HepG2 (cell line): ENCODE results near the gene DPP6. TPM values are rescaled to one million over a fixed set of nuclear protein-coding genes. Genes with fewer than 3 reads are reported as not detected.

ENCODE experiments used
- ATAC-seq: fragments of 200-7000 bp; cut with Tn5 transposase; 3 replicates; pipeline ENCODE4 v1.9.1; 2020; ENCODE audit warnings: mild to moderate bottlenecking, moderate library complexity
- BruUV-seq: library from RNA; stranded (reverse); fragments of 400-500 nt; replicated peaks from 2 replicates; lab custom pipeline; 2021; lab: Mats Ljungman, UMichigan
- CTCF ChIA-PET: fragments of 300-600 bp; formaldehyde crosslinking; extraction: SDS; loops from one replicate; lab custom pipeline; 2021; ENCODE audit warnings: low total read pairs, inconsistent platforms, low intra/inter-chr PET ratio; lab: Yijun Ruan, JAX
- POLR2A ChIA-PET: fragments of 350-600 bp; sonication (Branson Sonifier 250); formaldehyde crosslinking; loops from one replicate; lab custom pipeline; 2020; ENCODE audit warnings: antibody characterized with exemption, inconsistent platforms; lab: Yijun Ruan, JAX
- DNase-seq: peaks from one replicate; pipeline ENCODE4 v3.0.0-alpha.2; 2015; ENCODE audit warnings: low spot score
- FAIRE-seq: peaks from 3 replicates; lab custom pipeline; 2011; peaks lifted over from hg19 to GRCh38; lab: Jason Lieb, UNC
- H2AFZ ChIP-seq: one replicate; pipeline ENCODE4 v1.6.1; 2011; ENCODE audit warnings: low read length, inconsistent platforms
- H3K27ac ChIP-seq: fragments of 300-600 bp; 3 replicates; pipeline ENCODE4 v1.8.0; 2011; ENCODE audit warnings: mixed run types, mild to moderate bottlenecking, mixed read lengths, low read length, inconsistent platforms; ENCODE audit not compliant: insufficient read depth; ENCODE audit errors: extremely low read length
- H3K27me3 ChIP-seq, 2 experiments: fragments of 200-600 bp in 1 of 2; 2 replicates in 1 of 2; 3 replicates in 1 of 2; pipeline versions ENCODE4 v1.6.0 to v1.8.0; 2011; ENCODE audit warnings: low read length in 2 of 2, mild to moderate bottlenecking in 2 of 2, moderate library complexity in 2 of 2, inconsistent platforms in 1 of 2; ENCODE audit not compliant: insufficient read depth in 2 of 2, control insufficient read depth in 1 of 2
- H3K36me3 ChIP-seq, 2 experiments: fragments of 200-600 bp in 1 of 2; replicated peaks in 1 of 2; 2 replicates in 1 of 2; 3 replicates in 1 of 2; pipeline versions ENCODE4 v1.5.1 to v1.8.0; 2011; ENCODE audit warnings: low read length in 2 of 2, inconsistent platforms in 1 of 2; ENCODE audit not compliant: insufficient read depth in 2 of 2, control insufficient read depth in 1 of 2
- H3K4me1 ChIP-seq: 2 replicates; pipeline ENCODE4 v1.5.1; 2012; ENCODE audit warnings: low read length, inconsistent platforms; ENCODE audit not compliant: insufficient read depth
- H3K4me2 ChIP-seq: 2 replicates; pipeline ENCODE4 v1.6.0; 2011; ENCODE audit warnings: low read depth, low read length, inconsistent platforms
- H3K4me3 ChIP-seq, 3 experiments: fragments of 200-600 bp in 1 of 3; sonication (generic), shearing (Covaris generic) in 1 of 3; replicated peaks in 1 of 3; 2 replicates each; pipeline ENCODE4 v1.5.1; 2011 to 2016; ENCODE audit warnings: low read length in 3 of 3, inconsistent platforms in 2 of 3, low read depth in 2 of 3, mild to moderate bottlenecking in 2 of 3, control low read depth in 1 of 3, mixed read lengths in 1 of 3; ENCODE audit not compliant: insufficient read depth in 1 of 3
- H3K79me2 ChIP-seq: one replicate; pipeline ENCODE4 v1.6.1; 2011; ENCODE audit warnings: low read length, inconsistent platforms; ENCODE audit not compliant: insufficient read depth
- H3K9ac ChIP-seq: 2 replicates; pipeline ENCODE4 v1.6.0; 2011; ENCODE audit warnings: mild to moderate bottlenecking, low read depth, low read length, inconsistent platforms; ENCODE audit not compliant: insufficient read depth
- H3K9me3 ChIP-seq: 2 replicates; pipeline ENCODE4 v1.5.1; 2012; ENCODE audit warnings: mild to moderate bottlenecking, low read length
- H4K20me1 ChIP-seq: 2 replicates; pipeline ENCODE4 v1.6.0; 2011; ENCODE audit warnings: inconsistent platforms, mild to moderate bottlenecking, low read length, moderate library complexity; ENCODE audit not compliant: insufficient read depth
- GATAD1 ChIP-seq: IDR thresholded peaks from 2 replicates; pipeline ENCODE4 v1.6.1; 2016; ENCODE audit warnings: missing genetic modification reagents, missing compliant biosample characterization
- HIC2 ChIP-seq: sonication (generic); formaldehyde crosslinking; IDR thresholded peaks from 2 replicates; pipeline ENCODE4 v1.9.0; 2022; ENCODE audit warnings: low read depth, missing genetic modification reagents
- TGIF2 ChIP-seq: IDR thresholded peaks from 2 replicates; pipeline ENCODE4 v1.6.1; 2016; ENCODE audit warnings: control low read depth, missing compliant biosample characterization
- ZBTB33 ChIP-seq: sonication (generic); formaldehyde crosslinking; IDR thresholded peaks from 2 replicates; pipeline ENCODE4 v1.4.0; 2020; ENCODE audit warnings: missing genetic modification reagents
- ZNF512B ChIP-seq: sonication (generic); formaldehyde crosslinking; IDR thresholded peaks from 2 replicates; pipeline ENCODE4 v1.5.1; 2020; ENCODE audit warnings: missing genetic modification reagents, mild to moderate bottlenecking, borderline replicate concordance
- WGBS: methylation state at CpG from one replicate; pipeline ENCODE4 v1.1.6; 2017; ENCODE audit warnings: low lambda C conversion rate; 5-methylcytosine and 5-hydroxymethylcytosine counted together
- in situ Hi-C: cut with HindIII; loops from 2 replicates; pipeline ENCODE4 v1.10.0; 2017; ENCODE audit warnings: low pct_unique_long_range_greater_than_20kb; ENCODE audit not compliant: extremely low pct_ligation_motif_present
- intact Hi-C: fragments of 100-400 bp; cut with micrococcal nuclease; formaldehyde crosslinking; loops from one replicate; pipeline ENCODE4 v1.10.0; 2022; ENCODE audit not compliant: unreplicated experiment
- polyA plus RNA-seq, 8 experiments: library from polyadenylated mRNA; depleted of rRNA in 3 of 8; stranded (reverse) in 7 of 8; unstranded in 1 of 8; fragments of >200 nt; fragmentation: Illumina TruSeq in 4 of 8; extraction: Trizol in 4 of 8; gene quantifications; 2 replicates each; pipeline versions ENCODE4 v1.2.1 to v1.2.3, GENCODE V29; 2011 to 2016; ENCODE audit warnings: low read depth in 4 of 8, missing spikeins in 1 of 8, mixed read lengths in 1 of 8; ENCODE audit not compliant: insufficient read depth in 1 of 8
- total RNA-seq, 5 experiments: library from RNA; depleted of rRNA; stranded (reverse); fragments of >200 nt; fragmentation: Illumina TruSeq; extraction: Trizol; gene quantifications; 2 replicates each; pipeline ENCODE4 v1.2.3, GENCODE V29; 2016; ENCODE audit warnings: low read depth in 1 of 5
- TF ChIP-seq, protein P1 (sequence below), 2 experiments: fragments of 450-650 bp in 1 of 2; sonication (generic) in 1 of 2; formaldehyde crosslinking; IDR thresholded peaks; 2 replicates each; pipeline versions ENCODE4 v1.5.0 to v1.8.0; 2020 to 2022; ENCODE audit warnings: mild to moderate bottlenecking in 1 of 2, missing genetic modification reagents in 1 of 2

The DPP6 gene
- total and polyA plus RNA-seq, 2 of the 13 experiments (the other 11 are each of a cell fraction or from before 2014, with no cell fraction given): not detected

DNA sequence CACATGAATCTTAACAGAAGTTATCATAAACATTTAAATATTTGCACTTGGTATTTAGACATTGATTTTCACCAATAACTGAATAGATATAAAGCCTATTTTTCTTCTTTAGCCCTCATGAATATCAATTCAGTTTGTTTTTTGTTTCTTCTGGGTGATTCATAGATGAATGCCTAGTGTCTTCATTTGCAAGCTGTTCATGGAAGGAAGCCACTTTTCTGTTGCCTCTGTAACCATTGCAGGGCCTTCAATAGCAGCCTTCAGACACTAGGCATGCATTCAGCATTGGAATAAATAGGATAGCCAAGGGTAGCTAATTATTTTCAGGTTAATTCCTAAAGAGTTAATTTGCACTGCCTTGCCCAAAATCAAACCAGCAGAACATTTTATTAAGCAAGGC lies 375.3 kb downstream of the DPP6 start (continued):
- no peak for TF ChIP-seq HIC2 (CRISPR knock-in tag)
- TF ChIP-seq TGIF2 (CRISPR knock-in tag): no peak
- no peak for TF ChIP-seq GATAD1 (CRISPR knock-in tag)

DNA sequence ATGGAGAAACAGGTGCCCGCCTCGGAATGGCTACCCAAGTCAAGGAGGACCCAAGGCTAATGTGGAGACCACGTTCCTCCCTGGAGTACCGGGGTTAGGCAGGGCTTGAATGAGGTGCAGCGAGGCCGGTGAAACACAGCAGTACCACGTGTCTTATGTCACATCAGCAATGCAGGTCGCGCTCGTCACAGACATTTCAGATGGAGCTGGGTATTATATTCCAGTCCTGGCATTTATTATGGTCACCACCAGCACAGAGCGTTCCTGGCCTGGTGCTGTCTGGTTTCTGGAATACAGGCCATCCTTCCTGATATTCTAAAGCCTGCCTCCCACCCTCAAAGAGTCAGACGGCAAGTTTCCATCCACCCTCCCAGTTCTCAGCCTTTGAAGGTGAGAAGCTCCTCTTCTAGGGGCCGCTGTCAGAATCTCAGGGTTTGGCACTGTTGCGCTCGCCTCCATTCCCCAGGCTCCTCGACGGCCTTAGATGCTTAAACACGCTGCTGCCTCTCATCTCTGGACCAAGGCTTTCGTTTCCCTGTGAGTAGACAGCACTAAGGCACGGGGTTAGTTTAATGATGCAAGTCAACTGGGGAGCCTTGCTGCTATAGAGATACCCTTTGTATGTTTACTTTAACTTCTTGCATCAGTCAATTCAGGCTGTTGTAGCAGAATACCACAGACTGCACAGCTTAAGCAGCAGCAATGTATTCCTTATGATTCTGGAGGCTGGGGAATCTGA lies 377.6 kb downstream of the DPP6 start:
- no peak overlapping the region for H3K4me3 ChIP-seq
- H3K79me2 ChIP-seq: no peaks in the 10 kb centered on the region
- H3K4me1 ChIP-seq: no peaks in the 10 kb centered on the region
- intact Hi-C loops: loop anchor here (1.0 to 5.0 kb wide), 2 partner anchors 14 to 197 kb away; no protein-coding TSS in a partner anchor
- ChIA-PET CTCF (no interaction called here), POLR2A (no interaction called here)
- in situ Hi-C loops: no loop called here
- H3K4me2 ChIP-seq: no peak overlapping the region
- no peaks in the 10 kb centered on the region for H3K9me3 ChIP-seq
- WGBS: 44% methylated on average over 10 of the region's 20 CpGs
- H3K27me3 ChIP-seq: no peaks in the 10 kb centered on the region
- H3K9ac ChIP-seq: no peak overlapping the region
- no peaks in the 10 kb centered on the region for H3K36me3 ChIP-seq
- H4K20me1 ChIP-seq: no peaks in the 10 kb centered on the region
- BruUV-seq: no TSS peak
- no peak for TF ChIP-seq ZNF512B (CRISPR knock-in tag)
- TF ChIP-seq ZBTB33 (CRISPR knock-in tag): no peak
- TF ChIP-seq, protein P1, sequence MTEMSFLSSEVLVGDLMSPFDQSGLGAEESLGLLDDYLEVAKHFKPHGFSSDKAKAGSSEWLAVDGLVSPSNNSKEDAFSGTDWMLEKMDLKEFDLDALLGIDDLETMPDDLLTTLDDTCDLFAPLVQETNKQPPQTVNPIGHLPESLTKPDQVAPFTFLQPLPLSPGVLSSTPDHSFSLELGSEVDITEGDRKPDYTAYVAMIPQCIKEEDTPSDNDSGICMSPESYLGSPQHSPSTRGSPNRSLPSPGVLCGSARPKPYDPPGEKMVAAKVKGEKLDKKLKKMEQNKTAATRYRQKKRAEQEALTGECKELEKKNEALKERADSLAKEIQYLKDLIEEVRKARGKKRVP (CRISPR knock-in tag; IDR thresholded peaks at IDR 0.05): peak in 1 of 2 experiments; percentile 47; a peak in 1 of 4 replicates
- TF ChIP-seq, all 625 proteins: peak for 1
- H2AFZ ChIP-seq: no peak overlapping the region
- no peak for ATAC-seq
- no peak overlapping the region for H3K27ac ChIP-seq
- no peak for DNase-seq
- no peak for FAIRE-seq
